Stimulated activated memory B cell treated with anti-CD40 and anti-IgM and Interleukin-4, amounts not matched to agents 10 μg/mL and 1 μg/mL and 100 μg/mL, for 72 hours (primary cell): ENCODE measurements around the gene ZNF665.
A peak's percentile ranks its signal among the peaks of the same experiment; 100 is the strongest.
"Not testable (repeated sequence)": the region's sequence is repeated elsewhere in the genome, so short reads cannot be mapped to it uniquely, and the experiment has no call there.

Source experiments
- ATAC-seq: fragments of 150-1000 bp; cut with Tn5 transposase; 2 replicates; pipeline ENCODE4 v1.10.0; 2021
- H3K27ac Mint-ChIP-seq: one replicate; pipeline ENCODE4 v1.8.0; 2022; ENCODE audit warnings: mild to moderate bottlenecking, mixed read lengths
- H3K27me3 Mint-ChIP-seq: one replicate; pipeline ENCODE4 v1.8.0; 2022; ENCODE audit warnings: mixed read lengths
- H3K36me3 Mint-ChIP-seq: one replicate; pipeline ENCODE4 v1.8.0; 2022; ENCODE audit warnings: mixed read lengths
- H3K4me1 Mint-ChIP-seq: one replicate; pipeline ENCODE4 v1.8.0; 2022; ENCODE audit warnings: mixed read lengths
- H3K4me3 Mint-ChIP-seq: one replicate; pipeline ENCODE4 v1.8.0; 2022; ENCODE audit warnings: mild to moderate bottlenecking, moderate library complexity, mixed read lengths
- H3K9me3 Mint-ChIP-seq: one replicate; pipeline ENCODE4 v1.8.0; 2022; ENCODE audit warnings: mixed read lengths

ZNF665 gene

DNA sequence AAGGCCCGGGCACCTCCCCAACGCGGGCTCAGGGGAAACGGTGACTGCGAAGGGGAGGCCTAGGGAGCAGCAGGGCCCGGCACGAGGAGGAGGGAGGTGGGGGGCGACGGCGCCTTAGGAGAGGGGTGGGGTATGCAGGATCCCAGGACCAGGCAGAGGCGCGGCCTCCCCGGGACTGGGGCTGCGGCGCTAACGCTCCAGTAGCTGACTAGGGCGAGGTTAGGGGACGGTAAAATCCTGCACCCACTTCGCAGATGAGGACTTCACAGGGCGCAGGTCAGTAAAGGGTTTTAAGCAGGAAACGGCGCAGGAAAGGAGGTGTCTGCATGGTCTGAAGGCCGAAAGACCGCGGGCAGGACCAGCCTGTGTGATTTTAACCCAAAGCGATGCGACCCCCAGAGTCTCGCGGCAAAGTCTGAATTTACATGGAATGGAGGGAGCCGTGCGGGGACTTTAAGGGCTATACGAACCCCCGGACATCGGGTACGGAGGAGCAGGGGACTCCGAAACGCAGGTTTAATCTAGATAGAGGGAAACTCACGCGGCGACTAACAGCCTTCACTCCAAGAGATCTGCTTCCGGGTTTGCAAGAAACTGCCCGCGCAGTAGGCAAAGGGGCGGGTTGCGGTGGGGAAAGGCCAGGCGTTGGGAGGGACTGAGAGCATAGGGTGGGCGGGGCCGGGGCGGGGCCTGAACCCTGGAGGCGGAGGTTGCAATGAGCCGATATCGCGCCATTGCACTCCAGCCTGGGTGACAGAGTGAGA, at the start of gene ZNF665:
ZNF665 (minus strand) TSS at position 588 of the 764 bp plus-strand sequence. CDS start 10,460 bp downstream, outside the sequence.
- peak within 1 kb of the TSS; percentile 95 for H3K4me3 Mint-ChIP-seq
- H3K36me3 Mint-ChIP-seq, result peaks cover 34% of the 10 kb centered on the region
- peak; percentile 87 for ATAC-seq
- no peaks in the 10 kb centered on the region for H3K27me3 Mint-ChIP-seq
- peaks cover 20% of the 10 kb centered on the region for H3K9me3 Mint-ChIP-seq
- H3K27ac Mint-ChIP-seq, result peak within 1 kb of the TSS; percentile 92
- peaks cover 33% of the 10 kb centered on the region for H3K4me1 Mint-ChIP-seq

DNA sequence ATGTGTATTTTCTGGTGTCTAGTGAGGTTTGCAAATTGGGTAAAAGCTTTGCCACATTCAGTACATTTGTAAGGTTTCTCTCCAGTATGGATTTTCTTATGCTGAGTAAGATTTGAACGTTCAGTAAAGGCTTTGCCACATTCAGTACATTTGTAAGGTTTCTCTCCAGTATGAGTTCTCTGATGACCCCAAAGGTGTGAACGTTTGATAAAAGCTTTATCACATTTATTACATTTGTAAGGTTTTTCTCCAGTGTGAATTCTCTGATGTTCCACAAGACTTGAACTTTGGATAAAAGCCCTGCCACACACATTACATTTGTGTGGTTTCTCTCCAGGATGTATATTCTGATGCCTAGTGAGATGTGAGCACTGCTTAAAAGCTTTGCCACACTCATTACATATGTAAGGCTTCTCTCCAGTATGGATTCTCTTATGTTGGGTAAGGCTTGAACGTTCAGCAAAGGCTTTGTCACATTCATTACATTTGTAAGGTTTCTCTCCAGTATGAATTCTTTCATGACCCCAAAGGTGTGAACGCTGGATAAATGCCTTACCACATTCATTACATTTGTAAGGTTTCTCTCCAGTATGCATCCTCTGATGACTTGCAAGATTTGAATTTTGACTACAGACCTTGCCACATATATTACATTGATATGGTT, 44.1 kb upstream of the ZNF665 start:
- peaks cover 46% of the 10 kb centered on the region for H3K9me3 Mint-ChIP-seq
- H3K4me3 Mint-ChIP-seq, result no peak overlapping the region
- H3K27ac Mint-ChIP-seq, result no peak overlapping the region
- no peaks in the 10 kb centered on the region for H3K4me1 Mint-ChIP-seq
- no peaks in the 10 kb centered on the region for H3K27me3 Mint-ChIP-seq
- ATAC-seq, result no peak
- H3K36me3 Mint-ChIP-seq, result peaks cover 56% of the 10 kb centered on the region

DNA sequence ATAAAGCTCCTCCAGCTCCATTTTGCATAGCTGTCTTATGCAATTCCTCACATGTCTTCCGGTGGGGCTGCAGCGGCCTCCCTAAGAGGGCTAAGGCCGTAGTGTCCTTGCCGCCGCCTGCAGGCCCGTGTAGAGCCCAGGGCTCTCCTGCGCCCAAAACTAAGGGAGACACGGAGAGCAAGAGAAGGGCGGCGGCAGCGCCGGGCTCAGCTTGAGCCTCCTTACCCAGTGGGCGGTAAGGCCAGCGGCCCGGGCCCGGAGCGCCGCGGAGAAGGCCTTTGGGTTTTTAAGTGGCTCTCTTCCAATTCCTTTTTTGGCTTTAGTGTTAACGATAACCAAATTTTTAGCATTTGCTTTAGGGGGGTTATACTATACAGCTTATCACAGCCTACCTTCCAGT, 31.4 kb upstream of the ZNF665 start:
- Mint-ChIP-seq H3K9me3 (peaks cover 27% of the 10 kb centered on the region), H3K27me3 (no peaks in the 10 kb centered on the region), H3K4me3 (no peak overlapping the region), H3K36me3 (peaks cover 20% of the 10 kb centered on the region), H3K27ac (no peak overlapping the region), H3K4me1 (no peaks in the 10 kb centered on the region)
- ATAC-seq, result no peak

DNA sequence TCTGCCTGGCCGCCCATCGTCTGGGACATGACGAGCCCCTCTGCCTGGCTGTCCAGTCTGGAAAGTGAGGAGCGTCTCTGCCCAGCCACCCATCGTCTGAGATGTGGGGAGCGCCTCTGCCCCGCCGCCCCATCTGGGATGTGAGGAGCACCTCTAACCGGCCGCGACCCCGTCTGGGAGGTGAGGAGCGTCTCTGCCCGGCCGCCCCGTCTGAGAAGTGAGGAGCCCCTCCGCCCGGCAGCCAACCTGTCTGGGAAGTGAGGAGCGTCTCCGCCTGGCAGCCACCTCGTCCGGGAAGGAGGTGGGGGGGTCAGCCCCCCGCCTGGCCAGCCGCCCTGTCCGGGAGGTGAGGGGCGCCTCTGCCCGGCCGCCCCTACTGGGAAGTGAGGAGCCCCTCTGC, 29.6 kb upstream of the ZNF665 start:
- not testable (repeated sequence) for H3K27me3 Mint-ChIP-seq, ATAC-seq, H3K4me3 Mint-ChIP-seq, H3K4me1 Mint-ChIP-seq, H3K27ac Mint-ChIP-seq
- Mint-ChIP-seq H3K36me3 (peaks cover 16% of the 10 kb centered on the region), H3K9me3 (peaks cover 31% of the 10 kb centered on the region)

DNA sequence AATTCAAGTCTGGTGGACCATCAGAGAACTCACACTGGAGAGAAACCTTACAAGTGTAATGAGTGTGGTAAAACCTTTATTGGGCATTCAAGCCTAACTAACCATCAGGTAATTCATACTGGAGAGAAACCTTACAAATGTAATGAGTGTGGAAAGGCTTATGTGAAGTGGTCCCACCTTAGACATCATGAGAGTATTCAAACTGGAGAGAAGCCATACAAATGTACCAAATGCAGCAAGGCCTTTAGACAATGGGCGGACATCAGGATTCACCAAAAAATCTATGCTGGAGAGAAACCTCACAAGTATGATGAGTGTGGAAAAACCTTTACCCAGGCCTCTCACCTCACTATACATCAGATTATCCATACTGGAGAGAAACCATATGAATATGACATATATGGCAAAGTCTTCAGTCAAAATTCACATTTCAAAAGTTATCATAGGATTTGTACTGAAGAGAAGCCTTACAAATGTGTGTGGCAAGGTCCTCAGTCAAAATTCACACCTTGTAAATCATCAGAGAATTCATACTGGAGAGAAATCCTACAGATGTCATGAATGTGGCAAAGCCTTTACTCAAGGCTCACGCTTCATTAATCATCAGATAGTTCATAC, 19.7 kb upstream of the ZNF665 start:
- no peaks in the 10 kb centered on the region for H3K4me1 Mint-ChIP-seq
- peaks cover 57% of the 10 kb centered on the region for H3K36me3 Mint-ChIP-seq
- H3K9me3 Mint-ChIP-seq, result peaks cover 31% of the 10 kb centered on the region
- no peak overlapping the region for H3K4me3 Mint-ChIP-seq
- no peaks in the 10 kb centered on the region for H3K27me3 Mint-ChIP-seq
- no peak for ATAC-seq
- H3K27ac Mint-ChIP-seq, result no peak overlapping the region

DNA sequence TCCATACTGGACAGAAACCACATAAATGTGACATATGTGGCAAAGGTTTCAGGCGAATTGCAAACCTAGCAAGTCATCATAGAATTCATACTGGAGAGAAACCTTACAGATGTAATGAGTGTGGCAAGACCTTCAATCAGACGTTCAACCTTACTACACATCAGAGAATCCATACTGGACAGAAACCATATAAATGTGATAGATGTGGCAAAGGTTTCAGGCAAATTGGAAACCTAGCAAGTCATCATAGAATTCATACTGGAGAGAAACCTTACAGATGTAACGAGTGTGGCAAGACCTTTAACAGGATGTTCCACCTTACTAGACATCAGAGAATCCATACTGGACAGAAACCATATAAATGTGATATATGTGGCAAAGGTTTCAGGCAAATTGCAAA, 18.4 kb upstream of the ZNF665 start:
- not testable (repeated sequence) for H3K27ac Mint-ChIP-seq, H3K4me3 Mint-ChIP-seq, ATAC-seq, H3K4me1 Mint-ChIP-seq, H3K27me3 Mint-ChIP-seq
- H3K9me3 Mint-ChIP-seq, result peaks cover 36% of the 10 kb centered on the region
- H3K36me3 Mint-ChIP-seq, result peaks cover 64% of the 10 kb centered on the region

DNA sequence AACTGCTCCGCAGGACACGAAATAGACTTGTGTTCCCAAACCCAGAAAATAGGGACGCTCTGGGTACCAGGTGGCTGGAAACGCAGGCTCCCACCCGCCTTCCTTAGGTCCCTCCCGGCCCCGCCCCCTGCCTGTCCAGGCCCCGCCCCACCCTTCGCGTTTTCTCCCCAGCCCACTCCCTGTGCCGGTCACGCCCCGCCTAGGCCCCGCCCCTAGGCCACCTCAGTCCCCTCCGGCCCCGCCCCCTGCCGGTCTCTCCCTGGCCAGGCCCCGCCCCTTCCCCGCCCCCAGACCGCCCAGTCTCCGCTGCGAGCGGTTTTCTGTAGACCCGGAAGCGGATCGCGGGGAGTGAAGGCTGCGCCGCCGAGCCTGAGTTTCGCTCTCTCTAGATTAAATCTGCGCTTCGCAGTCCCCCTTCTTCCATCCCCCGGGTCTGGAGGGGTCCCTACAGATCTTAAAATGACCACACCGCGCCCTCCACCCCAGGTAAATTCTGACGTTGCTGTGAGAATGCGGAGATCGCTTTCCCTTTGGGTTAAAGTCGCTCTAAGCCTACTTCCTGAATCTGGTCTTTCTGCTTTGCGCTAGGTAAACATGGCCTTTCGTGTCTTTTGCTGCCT, 3.7 kb upstream of the ZNF665 start:
- Mint-ChIP-seq H3K27ac (peak overlapping the region; percentile 100), H3K36me3 (peaks cover 44% of the 10 kb centered on the region), H3K27me3 (no peaks in the 10 kb centered on the region), H3K4me1 (peaks cover 26% of the 10 kb centered on the region), H3K9me3 (peaks cover 22% of the 10 kb centered on the region), H3K4me3 (peak overlapping the region; percentile 100)
- peak; percentile 92 for ATAC-seq

DNA sequence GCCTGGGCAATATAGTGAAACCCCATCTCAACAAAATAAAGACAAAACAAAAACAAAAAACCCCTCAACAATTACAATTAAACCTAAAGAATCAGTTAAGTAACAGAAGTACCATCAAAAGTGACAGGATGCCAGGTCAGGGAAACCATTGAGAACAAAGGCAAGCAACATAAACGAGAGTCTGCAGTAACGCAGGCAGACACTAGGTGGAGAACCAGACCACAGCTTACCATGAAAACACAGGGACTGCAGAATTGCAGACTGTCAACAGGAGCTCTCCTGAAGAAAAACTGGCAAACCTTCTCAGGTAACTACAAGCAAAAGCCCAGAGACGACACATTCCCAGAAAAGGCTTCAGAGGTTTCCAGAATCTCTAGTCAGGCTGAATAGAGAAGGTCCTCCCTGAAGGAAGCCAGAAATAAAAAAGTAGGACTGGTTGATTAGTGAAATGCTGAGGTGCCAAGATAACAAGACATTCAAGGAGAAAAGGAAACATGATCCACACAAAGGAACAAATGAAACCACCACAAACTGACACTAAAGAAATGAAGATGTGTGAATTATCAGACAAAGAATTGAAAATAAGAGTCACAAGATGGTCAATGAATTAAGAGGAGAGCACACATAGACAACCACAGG, 2.2 kb upstream of the ZNF665 start:
- H3K9me3 Mint-ChIP-seq, result peaks cover 18% of the 10 kb centered on the region
- no peaks in the 10 kb centered on the region for H3K27me3 Mint-ChIP-seq
- H3K4me3 Mint-ChIP-seq, result no peak overlapping the region
- H3K36me3 Mint-ChIP-seq, result peaks cover 40% of the 10 kb centered on the region
- H3K27ac Mint-ChIP-seq, result no peak overlapping the region
- H3K4me1 Mint-ChIP-seq, result peaks cover 27% of the 10 kb centered on the region
- peak; percentile 61 for ATAC-seq

DNA sequence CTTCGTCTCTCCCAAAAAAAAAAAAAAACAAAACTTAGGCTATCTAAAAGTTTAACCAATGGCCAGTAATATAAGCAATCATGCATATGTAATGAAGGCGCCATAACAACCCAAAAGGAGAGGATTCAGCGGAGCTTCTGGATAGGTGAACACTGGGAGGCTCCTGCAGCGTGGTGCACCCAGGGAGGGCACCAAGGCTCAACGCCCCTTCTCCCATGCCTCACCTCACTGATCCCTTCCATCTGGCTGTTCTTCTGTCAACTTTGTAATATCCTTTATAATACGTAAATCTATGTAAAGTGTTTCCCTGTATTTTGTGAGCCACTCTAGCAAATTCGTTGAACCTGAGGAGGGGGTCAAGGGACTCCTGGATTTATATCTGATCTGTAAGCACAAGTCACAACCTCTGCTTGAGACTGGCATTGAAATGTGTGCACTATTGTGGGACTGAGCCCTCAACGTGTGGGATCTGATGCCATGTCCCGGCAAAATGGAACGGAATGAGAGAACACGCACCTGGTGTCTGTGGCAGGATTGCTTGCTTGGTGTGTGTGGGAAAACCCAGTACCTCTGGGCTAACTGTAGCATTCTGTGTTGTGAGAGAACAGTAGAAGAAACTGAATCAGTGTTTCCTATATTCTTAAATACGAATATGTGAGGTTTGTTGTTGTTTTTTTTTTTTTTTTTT, 521 bp upstream of the ZNF665 start:
- Mint-ChIP-seq H3K36me3 (peaks cover 36% of the 10 kb centered on the region), H3K4me3 (peak overlapping the region; percentile 95), H3K27ac (peak overlapping the region; percentile 92), H3K27me3 (no peaks in the 10 kb centered on the region), H3K9me3 (peaks cover 20% of the 10 kb centered on the region), H3K4me1 (peaks cover 29% of the 10 kb centered on the region)
- no peak for ATAC-seq

DNA sequence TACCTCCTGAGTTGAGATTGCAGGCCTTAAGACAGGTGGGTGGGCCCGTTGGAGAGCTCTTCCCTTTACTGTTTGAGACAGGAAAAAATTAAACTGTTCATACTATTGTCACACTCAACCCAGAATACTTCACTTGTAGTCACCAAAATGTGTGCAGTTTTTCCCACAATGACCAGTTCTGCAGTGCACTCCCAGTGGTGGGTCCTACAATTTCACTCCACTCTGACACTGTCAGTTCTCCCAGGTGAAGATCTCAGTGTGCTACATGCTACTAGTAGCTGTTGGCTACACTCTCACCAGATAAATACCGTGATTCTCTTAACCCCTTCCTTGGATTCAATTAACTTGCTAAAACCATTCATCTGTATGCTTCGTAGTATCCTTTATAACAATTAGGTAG, 2.9 kb downstream of the ZNF665 start:
- Mint-ChIP-seq H3K9me3 (peaks cover 20% of the 10 kb centered on the region), H3K4me1 (peaks cover 31% of the 10 kb centered on the region), H3K27ac (no peak overlapping the region), H3K36me3 (peaks cover 39% of the 10 kb centered on the region), H3K4me3 (no peak overlapping the region), H3K27me3 (no peaks in the 10 kb centered on the region)
- no peak for ATAC-seq

DNA sequence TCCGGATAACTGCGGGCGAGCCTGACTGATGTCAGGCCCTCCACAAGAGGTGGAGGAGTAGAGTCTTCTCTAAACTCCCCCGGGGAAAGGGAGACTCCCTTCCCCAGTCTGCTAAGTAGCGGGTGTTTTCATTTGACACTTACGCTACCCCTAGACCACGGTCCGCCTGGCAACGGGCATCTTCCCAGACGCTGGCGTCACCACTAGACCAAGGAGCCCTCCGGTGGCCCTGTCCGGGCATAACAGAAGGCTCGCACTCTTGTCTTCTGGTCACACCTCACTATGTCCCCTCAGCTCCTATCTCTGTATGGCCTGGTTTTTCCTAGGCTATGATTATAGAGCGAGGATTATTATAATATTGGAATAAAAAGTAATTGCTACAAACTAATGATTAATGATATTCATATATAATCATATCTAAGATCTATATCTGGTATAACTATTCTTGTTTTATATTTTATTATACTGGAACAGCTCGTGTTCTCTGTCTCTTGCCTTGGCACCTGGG, 3.4 kb downstream of the ZNF665 start:
- Mint-ChIP-seq H3K9me3 (peaks cover 21% of the 10 kb centered on the region), H3K4me1 (peaks cover 29% of the 10 kb centered on the region), H3K36me3 (peaks cover 41% of the 10 kb centered on the region)
- not testable (repeated sequence) for H3K27ac Mint-ChIP-seq, ATAC-seq, H3K4me3 Mint-ChIP-seq, H3K27me3 Mint-ChIP-seq

DNA sequence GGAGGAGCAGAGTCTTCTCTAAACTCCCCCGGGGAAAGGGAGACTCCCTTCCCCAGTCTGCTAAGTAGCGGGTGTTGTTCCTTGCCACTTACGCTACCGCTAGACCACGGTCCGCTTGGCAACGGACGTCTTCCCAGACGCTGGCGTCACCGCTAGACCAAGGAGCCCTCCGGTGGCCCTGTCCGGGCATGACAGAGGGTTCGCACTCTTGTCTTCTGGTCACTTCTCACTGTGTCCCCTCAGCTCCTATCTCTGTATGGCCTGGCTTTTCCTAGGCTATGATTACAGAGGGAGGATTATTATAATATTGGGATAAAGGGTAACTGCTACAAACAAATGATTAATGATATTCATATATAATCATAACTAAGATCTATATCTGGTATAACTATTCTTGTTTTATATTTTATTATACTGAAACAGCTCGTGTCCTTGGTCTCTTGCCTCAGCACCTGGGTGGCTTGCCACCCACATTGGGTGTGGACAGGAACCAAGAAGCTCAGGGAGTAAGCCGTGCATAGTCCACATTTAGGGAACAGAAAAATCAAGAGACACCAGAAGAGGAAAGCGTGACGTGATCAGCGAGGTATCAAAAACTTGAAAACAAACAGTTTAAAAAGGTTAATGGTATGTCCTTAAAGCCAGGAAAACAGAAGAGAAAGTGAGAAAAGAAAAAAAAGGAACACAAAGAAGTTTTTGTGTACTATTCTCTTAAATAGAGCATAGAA, 7.8 kb downstream of the ZNF665 start:
- H3K4me1 Mint-ChIP-seq, result peaks cover 25% of the 10 kb centered on the region
- peaks cover 60% of the 10 kb centered on the region for H3K36me3 Mint-ChIP-seq
- not testable (repeated sequence) for H3K27me3 Mint-ChIP-seq, H3K4me3 Mint-ChIP-seq
- H3K27ac Mint-ChIP-seq, result peak overlapping the region; percentile 17
- H3K9me3 Mint-ChIP-seq, result peaks cover 16% of the 10 kb centered on the region
- ATAC-seq, result peak; percentile 92

DNA sequence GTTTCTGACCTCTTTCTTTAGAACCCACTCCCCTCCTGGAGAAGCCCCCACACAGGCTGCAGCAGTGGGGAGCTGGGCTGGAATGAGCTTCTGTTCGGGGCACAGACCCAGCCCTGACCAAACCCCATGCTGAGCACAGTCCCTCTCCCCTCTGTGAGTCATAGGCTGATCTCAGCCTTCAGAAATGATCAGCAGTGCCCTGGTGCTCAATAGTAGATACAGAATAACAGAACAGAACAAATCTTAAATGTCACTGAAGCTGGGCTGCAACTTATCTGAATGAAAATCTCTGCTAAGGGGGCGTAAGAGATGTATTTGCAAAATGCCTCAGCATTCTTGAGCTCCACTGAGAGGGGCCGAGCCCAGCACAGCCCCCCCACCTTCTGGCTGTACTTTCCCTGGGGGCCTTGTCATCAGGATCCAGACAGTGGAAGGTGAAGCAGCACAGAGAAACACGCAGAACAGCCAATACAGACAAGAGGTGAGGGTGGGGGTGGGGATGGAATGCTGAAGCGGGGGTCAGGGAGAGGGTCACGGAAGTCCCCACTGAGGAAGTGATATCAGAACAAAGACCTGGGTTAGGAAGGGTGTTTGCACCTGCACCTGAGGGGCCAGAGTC, 9.9 kb downstream of the ZNF665 start:
- ATAC-seq, result no peak
- Mint-ChIP-seq H3K27ac (peak overlapping the region; percentile 65), H3K4me1 (peaks cover 14% of the 10 kb centered on the region), H3K27me3 (no peaks in the 10 kb centered on the region), H3K4me3 (no peak overlapping the region), H3K36me3 (peaks cover 65% of the 10 kb centered on the region), H3K9me3 (peaks cover 11% of the 10 kb centered on the region)
